H1 (cell line): Measurements from ENCODE around the gene TSC1. TPM values are rescaled to one million over a fixed set of nuclear protein-coding genes. Genes with fewer than 3 reads are reported as not detected.

Experiments
- CTCF ChIA-PET: fragments of 300-600 bp; sonication (Branson Sonifier 250); formaldehyde crosslinking; loops from one replicate; lab custom pipeline; 2021; ENCODE audit not compliant: partially characterized antibody; lab: Charles Lee
- POLR2A ChIA-PET: fragments of 300-600 bp; sonication (Branson Sonifier 250); formaldehyde crosslinking; loops from one replicate; lab custom pipeline; 2021; ENCODE audit warnings: inconsistent platforms; ENCODE audit not compliant: partially characterized antibody; lab: Charles Lee
- DNase-seq, 2 experiments: peaks; one replicate each; pipeline versions ENCODE4 v3.0.0 to v3.0.0-alpha.2; 2010 to 2022; ENCODE audit warnings: low spot score in 2 of 2, low read depth in 1 of 2, mixed read lengths in 1 of 2
- FAIRE-seq: peaks from 2 replicates; lab custom pipeline; 2011; peaks lifted over from hg19 to GRCh38; lab: Jason Lieb, UNC
- H2AFZ ChIP-seq: 2 replicates; pipeline ENCODE4 v1.8.1; 2012; ENCODE audit warnings: low read length, inconsistent platforms
- H2AK5ac ChIP-seq: 2 replicates; pipeline ENCODE4 v1.6.1; 2013; ENCODE audit warnings: low read depth, low read length
- H2BK120ac ChIP-seq: replicated peaks from 2 replicates; pipeline ENCODE3; 2013; ENCODE audit warnings: low read depth, low read length, inconsistent platforms
- H2BK12ac ChIP-seq: 2 replicates; pipeline ENCODE4 v1.6.1; 2013; ENCODE audit warnings: low read depth, low read length
- H2BK15ac ChIP-seq: 2 replicates; pipeline ENCODE4 v1.6.1; 2013; ENCODE audit warnings: low read length
- H2BK20ac ChIP-seq: 2 replicates; pipeline ENCODE4 v1.6.1; 2013; ENCODE audit warnings: low read length
- H2BK5ac ChIP-seq: 2 replicates; pipeline ENCODE4 v1.6.1; 2013; ENCODE audit warnings: low read depth, low read length
- H3K14ac ChIP-seq: 2 replicates; pipeline ENCODE4 v1.6.1; 2013; ENCODE audit warnings: inconsistent platforms; ENCODE audit not compliant: insufficient read length
- H3K18ac ChIP-seq: 2 replicates; pipeline ENCODE4 v1.6.1; 2013; ENCODE audit warnings: low read length; ENCODE audit errors: extremely low read depth
- H3K23ac ChIP-seq: 2 replicates; pipeline ENCODE4 v1.6.1; 2013; ENCODE audit warnings: inconsistent platforms; ENCODE audit not compliant: insufficient read length
- H3K23me2 ChIP-seq: 2 replicates; pipeline ENCODE4 v1.6.1; 2013; ENCODE audit warnings: low read depth, low read length
- H3K27ac ChIP-seq: 2 replicates; pipeline ENCODE4 v1.6.1; 2011; ENCODE audit warnings: low read depth, low read length, inconsistent platforms
- H3K27me3 ChIP-seq, 4 experiments: replicated peaks in 1 of 4; 1 replicate in 1 of 4; 2 replicates in 3 of 4; pipeline versions ENCODE4 v1.6.1 to v1.8.1; 2011 to 2013; ENCODE audit warnings: low read length in 3 of 4, mild to moderate bottlenecking in 3 of 4, inconsistent platforms in 2 of 4, mixed read lengths in 2 of 4, moderate library complexity in 1 of 4; ENCODE audit not compliant: control insufficient read depth in 3 of 4, insufficient read depth in 3 of 4; ENCODE audit errors: extremely low read depth in 1 of 4
- H3K36me3 ChIP-seq, 4 experiments: 2 replicates each; pipeline versions ENCODE4 v1.6.1 to v1.8.1; 2011 to 2013; ENCODE audit warnings: mild to moderate bottlenecking in 4 of 4, low read length in 3 of 4, moderate library complexity in 2 of 4, control low read depth in 1 of 4, inconsistent platforms in 1 of 4; ENCODE audit not compliant: insufficient read depth in 4 of 4, control insufficient read depth in 2 of 4
- H3K4ac ChIP-seq: replicated peaks from 2 replicates; pipeline ENCODE3; 2013; ENCODE audit warnings: low read length, low read depth, mixed read lengths, inconsistent platforms; ENCODE audit not compliant: insufficient read length
- H3K4me1 ChIP-seq, 4 experiments: replicated peaks in 1 of 4; 1 replicate in 1 of 4; 2 replicates in 3 of 4; pipeline versions ENCODE4 v1.6.1 to v1.8.1; 2011 to 2013; ENCODE audit warnings: low read length in 3 of 4, inconsistent platforms in 2 of 4, mixed read lengths in 1 of 4; ENCODE audit not compliant: insufficient read depth in 4 of 4, control insufficient read depth in 3 of 4
- H3K4me2 ChIP-seq, 2 experiments: 2 replicates each; pipeline versions ENCODE4 v1.6.1 to v1.8.1; 2011 to 2013; ENCODE audit warnings: low read depth in 2 of 2, low read length in 2 of 2, control low read depth in 1 of 2, inconsistent platforms in 1 of 2, mild to moderate bottlenecking in 1 of 2; ENCODE audit not compliant: insufficient read depth in 1 of 2
- H3K4me3 ChIP-seq, 4 experiments: fragments of 200-600, 300-600 bp in 1 of 4; sonication (generic), shearing (Covaris generic), sonication (Bioruptor Twin) in 1 of 4; 2 replicates each; pipeline versions ENCODE4 v1.5.1 to v1.8.1; 2011 to 2016; ENCODE audit warnings: low read length in 4 of 4, low read depth in 3 of 4, control low read depth in 2 of 4, inconsistent platforms in 2 of 4, mild to moderate bottlenecking in 2 of 4, mixed read lengths in 1 of 4, moderate library complexity in 1 of 4; ENCODE audit not compliant: insufficient read depth in 2 of 4; ENCODE audit errors: extremely low read depth in 1 of 4
- H3K56ac ChIP-seq: replicated peaks from 2 replicates; pipeline ENCODE3; 2013; ENCODE audit warnings: low read depth, mild to moderate bottlenecking, mixed read lengths, low read length, inconsistent platforms; ENCODE audit not compliant: insufficient read length
- H3K79me1 ChIP-seq: 2 replicates; pipeline ENCODE4 v1.6.1; 2013; ENCODE audit warnings: low read depth, low read length, control low read depth
- H3K79me2 ChIP-seq, 2 experiments: 2 replicates each; pipeline versions ENCODE4 v1.6.1 to v1.8.1; 2012 to 2013; ENCODE audit warnings: low read length in 2 of 2, mild to moderate bottlenecking in 2 of 2, inconsistent platforms in 1 of 2; ENCODE audit not compliant: insufficient read depth in 2 of 2, control insufficient read depth in 1 of 2
- H3K9ac ChIP-seq, 4 experiments: replicated peaks in 1 of 4; 1 replicate in 1 of 4; 2 replicates in 3 of 4; pipeline versions ENCODE4 v1.6.1 to v1.8.1; 2011 to 2013; ENCODE audit warnings: low read depth in 3 of 4, low read length in 3 of 4, control low read depth in 2 of 4, mild to moderate bottlenecking in 2 of 4, moderate library complexity in 2 of 4, inconsistent platforms in 1 of 4; ENCODE audit errors: extremely low read depth in 1 of 4
- H3K9me3 ChIP-seq, 2 experiments: 2 replicates each; pipeline versions ENCODE4 v1.6.1 to v1.8.1; 2012 to 2013; ENCODE audit warnings: mild to moderate bottlenecking in 2 of 2, moderate library complexity in 2 of 2, control low read depth in 1 of 2, inconsistent platforms in 1 of 2, low read depth in 1 of 2, low read length in 1 of 2, mixed read lengths in 1 of 2; ENCODE audit not compliant: insufficient read depth in 2 of 2
- H4K20me1 ChIP-seq, 2 experiments: replicated peaks in 1 of 2; 2 replicates each; pipeline versions ENCODE3 to v1.8.1; 2011 to 2013; ENCODE audit warnings: inconsistent platforms in 2 of 2, low read length in 2 of 2, mild to moderate bottlenecking in 1 of 2; ENCODE audit not compliant: insufficient read depth in 2 of 2, control insufficient read depth in 1 of 2
- H4K5ac ChIP-seq: 2 replicates; pipeline ENCODE4 v1.6.1; 2013; ENCODE audit warnings: low read length, low read depth, mixed read lengths, inconsistent platforms; ENCODE audit not compliant: insufficient read length
- H4K8ac ChIP-seq: 2 replicates; pipeline ENCODE4 v1.8.0; 2013; ENCODE audit warnings: mild to moderate bottlenecking, moderate library complexity, low read length, inconsistent platforms; ENCODE audit not compliant: insufficient read depth; ENCODE audit errors: extremely low read depth
- H4K91ac ChIP-seq: replicated peaks from 2 replicates; pipeline ENCODE3; 2013; ENCODE audit warnings: low read length, mixed read lengths, inconsistent platforms; ENCODE audit not compliant: insufficient read length
- ATF3 ChIP-seq: IDR thresholded peaks from 2 replicates; pipeline ENCODE4 v1.6.1; 2011; ENCODE audit warnings: low read depth, mild to moderate bottlenecking, low read length; ENCODE audit not compliant: insufficient read depth
- CBX5 ChIP-seq: fragments of 300-800, 300-1000 bp; sonication (generic); IDR thresholded peaks from 2 replicates; pipeline ENCODE4 v1.7.1; 2016; ENCODE audit warnings: antibody characterized with exemption, low read length, low read depth
- CHD2 ChIP-seq: IDR thresholded peaks from 2 replicates; pipeline ENCODE4 v1.6.1; 2012; ENCODE audit warnings: low read length, improper control_type of control experiment
- GABPA ChIP-seq: IDR thresholded peaks from 2 replicates; pipeline ENCODE4 v1.6.1; 2011; ENCODE audit warnings: mild to moderate bottlenecking, low read length, moderate library complexity, borderline replicate concordance; ENCODE audit not compliant: insufficient read depth
- GTF2F1 ChIP-seq: IDR thresholded peaks from 2 replicates; pipeline ENCODE4 v1.6.1; 2012; ENCODE audit warnings: low read depth, low read length, improper control_type of control experiment, borderline replicate concordance
- KDM1A ChIP-seq: fragments of 200-600, 300-600 bp; sonication (generic); IDR thresholded peaks from 2 replicates; pipeline ENCODE4 v1.7.1; 2016; ENCODE audit warnings: mild to moderate bottlenecking, low read length, borderline replicate concordance
- KDM5A ChIP-seq: fragments of 200-600 bp; IDR thresholded peaks from 2 replicates; pipeline ENCODE4 v1.7.1; 2012; ENCODE audit warnings: mild to moderate bottlenecking, low read length, inconsistent platforms, mixed read lengths
- MAX ChIP-seq: IDR thresholded peaks from 2 replicates; pipeline ENCODE4 v1.6.1; 2012; ENCODE audit warnings: inconsistent platforms
- POLR2A ChIP-seq, 2 experiments: IDR thresholded peaks; 1 replicate in 1 of 2; 2 replicates in 1 of 2; pipeline ENCODE4 v1.6.1; 2011; ENCODE audit warnings: low read depth in 2 of 2, low read length in 2 of 2, mild to moderate bottlenecking in 2 of 2; ENCODE audit errors: control extremely low read depth in 1 of 2
- POLR2AphosphoS5 ChIP-seq: IDR thresholded peaks from 2 replicates; pipeline ENCODE4 v1.6.1; 2011; ENCODE audit warnings: low read depth, low read length
- POU5F1 ChIP-seq: IDR thresholded peaks from 2 replicates; pipeline ENCODE4 v1.6.1; 2011; ENCODE audit warnings: low read depth, mild to moderate bottlenecking, low read length, moderate library complexity
- RNF2 ChIP-seq: fragments of 200-900, 300-1000 bp; sonication (generic); IDR thresholded peaks from 2 replicates; pipeline ENCODE4 v1.7.1; 2016; ENCODE audit warnings: borderline replicate concordance, low read depth, mild to moderate bottlenecking, antibody characterized with exemption, low read length; ENCODE audit not compliant: poor library complexity, severe bottlenecking; ENCODE audit errors: missing control alignments
- SAP30 ChIP-seq: fragments of 300-600 bp; sonication (generic); IDR thresholded peaks from 2 replicates; pipeline ENCODE4 v1.7.1; 2012; ENCODE audit warnings: low read length, moderate library complexity, mild to moderate bottlenecking, inconsistent platforms; ENCODE audit not compliant: insufficient read depth, insufficient replicate concordance
- WGBS, 2 experiments: shearing (Covaris generic) in 1 of 2; methylation state at CpG; one replicate each; pipeline versions ENCODE4 v1.1.6 to v1.1.7; 2013 to 2015; ENCODE audit warnings: low lambda C conversion rate in 2 of 2, mixed read lengths in 2 of 2, inconsistent platforms in 1 of 2, low coverage in 1 of 2, missing lambda C conversion rate in 1 of 2; ENCODE audit not compliant: insufficient replicate concordance in 2 of 2, insufficient coverage in 1 of 2, insufficient read length in 1 of 2; ENCODE audit errors: extremely low coverage in 1 of 2, missing lambda C conversion rate in 1 of 2; 5-methylcytosine and 5-hydroxymethylcytosine counted together
- polyA plus RNA-seq, 7 experiments: library from polyadenylated mRNA; depleted of rRNA in 3 of 7; stranded (reverse) in 5 of 7; unstranded in 2 of 7; fragments of >200 nt in 5 of 7; fragments of 200-250 nt in 2 of 7; gene quantifications; 1 replicate in 5 of 7; 2 replicates in 1 of 7; 4 replicates in 1 of 7; pipeline versions ENCODE4 v1.2.1 to v1.2.3, GENCODE V29; 2011 to 2013; ENCODE audit warnings: missing spikeins in 2 of 7, mixed read lengths in 2 of 7
- total RNA-seq: library from RNA; stranded (reverse); fragmentation: NEBNext Ultra II Directional; extraction: Animal tissue kit (Norgen Biotek cat#: 25700); gene quantifications from 2 replicates; pipeline ENCODE4 v1.2.1, GENCODE V29; 2021

TSC1 gene
- total and polyA plus RNA-seq, 2 of the 8 experiments (the other 6 are each of a cell fraction or from before 2014, with no cell fraction given), result 37.2 to 46.0 TPM

- Histone ChIP-seq H3K4me1 (no peaks in the 10 kb centered on the region), H2BK12ac (no peak overlapping the region), H2BK5ac (no peak overlapping the region), H3K4ac (no peak overlapping the region), H4K8ac (no peak overlapping the region), H4K20me1 (no peaks in the 10 kb centered on the region), H3K9ac (no peak overlapping the region), H3K79me1 (no peaks in the 10 kb centered on the region), H3K56ac (no peak overlapping the region), H3K23me2 (no peaks in the 10 kb centered on the region; the same call in 1 of the 2 replicates), H2AK5ac (no peak overlapping the region), H3K4me3 (no peak overlapping the region), H3K18ac (no peak overlapping the region), H2BK120ac (no peak overlapping the region), H3K9me3 (no peaks in the 10 kb centered on the region), H3K79me2 (no peaks in the 10 kb centered on the region), H3K23ac (no peak overlapping the region), H3K36me3 (peaks cover 7 to 34% (median 23%) of the 10 kb centered on the region in 4 experiments; a peak in 7 of 8 replicates), H3K27me3 (no peaks in the 10 kb centered on the region), H2BK20ac (no peak overlapping the region), H3K27ac (no peak overlapping the region), H3K4me2 (no peak overlapping the region), H2AFZ (no peak overlapping the region), H4K91ac (no peak overlapping the region), H3K14ac (no peak overlapping the region), H2BK15ac (no peak overlapping the region), H4K5ac (no peak overlapping the region)
- ChIA-PET CTCF (interaction anchor here (0.6 to 9.0 kb wide), 5 partner anchors 8 to 181 kb away, joined by 3 to 80 read pairs (median 3); no protein-coding TSS in a partner anchor), POLR2A (interaction anchor here (1.3 kb wide), 1 partner anchor 12 kb away, joined by 4 read pairs; no protein-coding TSS in a partner anchor)
- FAIRE-seq (no peak), DNase-seq (no peak)
- WGBS, 2 experiments, result 96% methylated on average over 6 of the region's 6 CpGs; no CpG with 5 or more reads in 1 of the 2 experiments
- TF ChIP-seq ATF3 (no peak), CBX5 (no peak), POLR2AphosphoS5 (no peak), GABPA (no peak), GTF2F1 (no peak), SAP30 (no peak), MAX (no peak), POLR2A (IDR thresholded peaks at IDR 0.05; ENCODE audit: control extremely low read depth in 1 of 2, low read depth in 2 of 2, low read length in 2 of 2) (no peak), KDM5A (no peak), RNF2 (no peak), POU5F1 (no peak), KDM1A (no peak), CHD2 (no peak)
Measured at GRCh38 chr9:132914924-132915323, 29.5 kb downstream of the TSC1 start.
